ENCODE results near the gene STK39.

The STK39 gene

GRCh38 chr2:168149150-168149974 is 98.0 kb downstream of the STK39 start:
- Histone ChIP-seq H3K4me2 (no peak overlapping the region), H4K20me1 (ENCODE audit: insufficient read depth) (no peaks in the 10 kb centered on the region), H3K4me3 (IDR thresholded peaks at IDR 0.05; ENCODE audit: insufficient read depth, low read depth, low read length) (no peak overlapping the region), H3K9ac (no peak overlapping the region), H2AFZ (ENCODE audit: low read depth) (no peak overlapping the region), H3K79me2 (ENCODE audit: insufficient read depth, low read depth) (no peaks in the 10 kb centered on the region), H3K36me3 (ENCODE audit: insufficient read depth) (no peaks in the 10 kb centered on the region), H3K27ac (no peak overlapping the region), H3K4me1 (ENCODE audit: low read depth, poor library complexity, severe bottlenecking) (no peaks in the 10 kb centered on the region), H3K27me3 (ENCODE audit: insufficient read depth, low read depth) (no peaks in the 10 kb centered on the region)
- TF ChIP-seq, protein P1, sequence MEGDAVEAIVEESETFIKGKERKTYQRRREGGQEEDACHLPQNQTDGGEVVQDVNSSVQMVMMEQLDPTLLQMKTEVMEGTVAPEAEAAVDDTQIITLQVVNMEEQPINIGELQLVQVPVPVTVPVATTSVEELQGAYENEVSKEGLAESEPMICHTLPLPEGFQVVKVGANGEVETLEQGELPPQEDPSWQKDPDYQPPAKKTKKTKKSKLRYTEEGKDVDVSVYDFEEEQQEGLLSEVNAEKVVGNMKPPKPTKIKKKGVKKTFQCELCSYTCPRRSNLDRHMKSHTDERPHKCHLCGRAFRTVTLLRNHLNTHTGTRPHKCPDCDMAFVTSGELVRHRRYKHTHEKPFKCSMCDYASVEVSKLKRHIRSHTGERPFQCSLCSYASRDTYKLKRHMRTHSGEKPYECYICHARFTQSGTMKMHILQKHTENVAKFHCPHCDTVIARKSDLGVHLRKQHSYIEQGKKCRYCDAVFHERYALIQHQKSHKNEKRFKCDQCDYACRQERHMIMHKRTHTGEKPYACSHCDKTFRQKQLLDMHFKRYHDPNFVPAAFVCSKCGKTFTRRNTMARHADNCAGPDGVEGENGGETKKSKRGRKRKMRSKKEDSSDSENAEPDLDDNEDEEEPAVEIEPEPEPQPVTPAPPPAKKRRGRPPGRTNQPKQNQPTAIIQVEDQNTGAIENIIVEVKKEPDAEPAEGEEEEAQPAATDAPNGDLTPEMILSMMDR (conservative IDR thresholded peaks at IDR 0.05; ENCODE audit: low read depth, low read length): no peak

GRCh38 chr2:168147830-168148794 is 99.3 kb downstream of the STK39 start:
- TF ChIP-seq, protein P1 (conservative IDR thresholded peaks at IDR 0.05; ENCODE audit: low read depth, low read length): no peak
- Histone ChIP-seq H4K20me1 (ENCODE audit: insufficient read depth) (no peaks in the 10 kb centered on the region), H3K27ac (no peak overlapping the region), H3K4me3 (IDR thresholded peaks at IDR 0.05; ENCODE audit: insufficient read depth, low read depth, low read length) (no peak overlapping the region), H2AFZ (ENCODE audit: low read depth) (no peak overlapping the region), H3K9ac (no peak overlapping the region), H3K4me2 (no peak overlapping the region), H3K36me3 (ENCODE audit: insufficient read depth) (no peaks in the 10 kb centered on the region), H3K4me1 (ENCODE audit: low read depth, poor library complexity, severe bottlenecking) (no peaks in the 10 kb centered on the region), H3K79me2 (ENCODE audit: insufficient read depth, low read depth) (no peaks in the 10 kb centered on the region), H3K27me3 (ENCODE audit: insufficient read depth, low read depth) (no peaks in the 10 kb centered on the region)

- Histone ChIP-seq H3K4me3 (IDR thresholded peaks at IDR 0.05; ENCODE audit: insufficient read depth, low read depth, low read length) (no peak overlapping the region), H3K9ac (no peak overlapping the region), H3K27me3 (ENCODE audit: insufficient read depth, low read depth) (no peaks in the 10 kb centered on the region), H3K79me2 (ENCODE audit: insufficient read depth, low read depth) (no peaks in the 10 kb centered on the region), H4K20me1 (ENCODE audit: insufficient read depth) (no peaks in the 10 kb centered on the region), H3K4me1 (ENCODE audit: low read depth, poor library complexity, severe bottlenecking) (no peaks in the 10 kb centered on the region), H2AFZ (ENCODE audit: low read depth) (no peak overlapping the region), H3K36me3 (ENCODE audit: insufficient read depth) (no peaks in the 10 kb centered on the region; the same call in 1 of the 2 replicates), H3K27ac (no peak overlapping the region), H3K4me2 (no peak overlapping the region)
- TF ChIP-seq, protein P1 (conservative IDR thresholded peaks at IDR 0.05; ENCODE audit: low read depth, low read length): no peak
Measured at GRCh38 chr2:168146892-168147810, 100.2 kb downstream of the STK39 start.

Measured in KMS-11 (cell line).